Endothelial cell (in vitro differentiated cells): Measurements from ENCODE around the gene ATP6V1G2. TPM values are rescaled to one million over a fixed set of nuclear protein-coding genes. Genes with fewer than 3 reads are reported as not detected.

Experiments
- DNase-seq: peaks from one replicate; pipeline ENCODE4 v3.0.0; 2021; ENCODE audit warnings: low spot score
- H3K27ac Mint-ChIP-seq: one replicate; pipeline ENCODE4 v1.8.0; 2021; ENCODE audit warnings: mixed read lengths, inconsistent platforms; ENCODE audit not compliant: unreplicated experiment
- H3K27me3 Mint-ChIP-seq: one replicate; pipeline ENCODE4 v1.8.0; 2021; ENCODE audit warnings: mild to moderate bottlenecking, moderate library complexity, mixed read lengths, inconsistent platforms; ENCODE audit not compliant: unreplicated experiment
- H3K36me3 Mint-ChIP-seq: one replicate; pipeline ENCODE4 v1.8.0; 2021; ENCODE audit warnings: mild to moderate bottlenecking, low read depth, mixed read lengths, inconsistent platforms; ENCODE audit not compliant: unreplicated experiment
- H3K4me1 Mint-ChIP-seq: one replicate; pipeline ENCODE4 v1.8.0; 2021; ENCODE audit warnings: mild to moderate bottlenecking, mixed read lengths, inconsistent platforms; ENCODE audit not compliant: unreplicated experiment
- H3K4me3 Mint-ChIP-seq: one replicate; pipeline ENCODE4 v1.8.0; 2021; ENCODE audit warnings: mild to moderate bottlenecking, mixed read lengths, inconsistent platforms; ENCODE audit not compliant: unreplicated experiment
- H3K9me3 Mint-ChIP-seq: one replicate; pipeline ENCODE4 v1.8.0; 2021; ENCODE audit warnings: mixed read lengths, inconsistent platforms; ENCODE audit not compliant: unreplicated experiment
- CTCF ChIP-seq: fragments of 200-600 bp; sonication (generic); IDR thresholded peaks from one replicate; pipeline ENCODE4 v1.5.0; 2021; ENCODE audit warnings: antibody characterized with exemption; ENCODE audit not compliant: unreplicated experiment
- total RNA-seq: library from RNA; stranded (reverse); fragmentation: NEBNext Ultra II Directional; extraction: Animal tissue kit (Norgen Biotek cat#: 25700); gene quantifications from one replicate; pipeline ENCODE4 v1.2.1, GENCODE V29; 2021; ENCODE audit not compliant: unreplicated experiment

The ATP6V1G2 gene
- total RNA-seq, 1 donor from 2014 or later, result 1.8 TPM

DNA sequence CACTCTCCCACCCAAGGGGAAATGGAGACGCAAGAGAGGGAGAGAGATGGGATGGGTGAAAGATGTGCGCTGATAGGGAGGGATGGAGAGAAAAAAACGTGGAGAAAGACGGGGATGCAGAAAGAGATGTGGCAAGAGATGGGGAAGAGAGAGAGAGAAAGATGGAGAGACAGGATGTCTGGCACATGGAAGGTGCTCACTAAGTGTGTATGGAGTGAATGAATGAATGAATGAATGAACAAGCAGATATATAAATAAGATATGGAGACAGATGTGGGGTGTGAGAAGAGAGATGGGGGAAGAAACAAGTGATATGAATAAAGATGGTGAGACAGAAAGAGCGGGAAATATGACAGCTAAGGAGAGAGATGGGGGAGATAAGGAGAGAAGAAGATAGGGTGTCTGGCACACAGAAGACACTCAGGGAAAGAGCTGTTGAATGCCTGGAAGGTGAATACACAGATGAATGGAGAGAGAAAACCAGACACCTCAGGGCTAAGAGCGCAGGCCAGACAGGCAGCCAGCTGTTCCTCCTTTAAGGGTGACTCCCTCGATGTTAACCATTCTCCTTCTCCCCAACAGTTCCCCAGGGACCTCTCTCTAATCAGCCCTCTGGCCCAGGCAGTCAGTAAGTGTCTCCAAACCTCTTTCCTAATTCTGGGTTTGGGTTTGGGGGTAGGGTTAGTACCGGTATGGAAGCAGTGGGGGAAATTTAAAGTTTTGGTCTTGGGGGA lies 29.7 kb upstream of the ATP6V1G2 start:
- peaks cover 18% of the 10 kb centered on the region for H3K4me1 Mint-ChIP-seq

DNA sequence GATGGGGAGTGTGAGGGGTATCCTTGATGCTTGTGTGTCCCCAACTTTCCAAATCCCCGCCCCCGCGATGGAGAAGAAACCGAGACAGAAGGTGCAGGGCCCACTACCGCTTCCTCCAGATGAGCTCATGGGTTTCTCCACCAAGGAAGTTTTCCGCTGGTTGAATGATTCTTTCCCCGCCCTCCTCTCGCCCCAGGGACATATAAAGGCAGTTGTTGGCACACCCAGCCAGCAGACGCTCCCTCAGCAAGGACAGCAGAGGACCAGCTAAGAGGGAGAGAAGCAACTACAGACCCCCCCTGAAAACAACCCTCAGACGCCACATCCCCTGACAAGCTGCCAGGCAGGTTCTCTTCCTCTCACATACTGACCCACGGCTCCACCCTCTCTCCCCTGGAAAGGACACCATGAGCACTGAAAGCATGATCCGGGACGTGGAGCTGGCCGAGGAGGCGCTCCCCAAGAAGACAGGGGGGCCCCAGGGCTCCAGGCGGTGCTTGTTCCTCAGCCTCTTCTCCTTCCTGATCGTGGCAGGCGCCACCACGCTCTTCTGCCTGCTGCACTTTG lies 29.0 kb upstream of the ATP6V1G2 start, which contains the start of gene TNF:
Gene TNF, plus strand, starts transcription at position 231 of the 567 bp plus-strand sequence. Its CDS starts 177 bp downstream, at position 408.
- Mint-ChIP-seq H3K9me3 (no peaks in the 10 kb centered on the region), H3K4me3 (no peak within 1 kb of the TSS), H3K27ac (no peak within 1 kb of the TSS), H3K27me3 (peaks cover 9% of the 10 kb centered on the region), H3K4me1 (peaks cover 15% of the 10 kb centered on the region), H3K36me3 (no peaks in the 10 kb centered on the region)
- TF ChIP-seq CTCF, result no peak
- DNase-seq, result no peak

More for the DNA sequence above, 29.7 kb upstream of the ATP6V1G2 start:
- Mint-ChIP-seq H3K36me3 (no peaks in the 10 kb centered on the region), H3K9me3 (no peaks in the 10 kb centered on the region), H3K4me3 (no peak overlapping the region), H3K27me3 (peaks cover 11% of the 10 kb centered on the region), H3K27ac (no peak overlapping the region)
- TF ChIP-seq CTCF, result no peak
- DNase-seq, result no peak

GRCh38 chr6:31574106-31575061 lies 28.0 kb upstream of the ATP6V1G2 start:
- no peaks in the 10 kb centered on the region for H3K9me3 Mint-ChIP-seq
- no peak for TF ChIP-seq CTCF
- no peak overlapping the region for H3K27ac Mint-ChIP-seq
- DNase-seq, result no peak
- H3K4me1 Mint-ChIP-seq, result peaks cover 13% of the 10 kb centered on the region
- H3K4me3 Mint-ChIP-seq, result no peak overlapping the region
- no peaks in the 10 kb centered on the region for H3K36me3 Mint-ChIP-seq
- H3K27me3 Mint-ChIP-seq, result peaks cover 8% of the 10 kb centered on the region

GRCh38 chr6:31573239-31574105 lies 27.1 kb upstream of the ATP6V1G2 start:
- no peak overlapping the region for H3K4me3 Mint-ChIP-seq
- peak overlapping the region; percentile 42 for H3K27ac Mint-ChIP-seq
- H3K4me1 Mint-ChIP-seq, result peaks cover 13% of the 10 kb centered on the region
- DNase-seq, result no peak
- H3K9me3 Mint-ChIP-seq, result no peaks in the 10 kb centered on the region
- TF ChIP-seq CTCF, result no peak
- peaks cover 9% of the 10 kb centered on the region for H3K27me3 Mint-ChIP-seq
- H3K36me3 Mint-ChIP-seq, result no peaks in the 10 kb centered on the region
